Kidney epithelial cell (primary cell): Measurements from ENCODE around the gene ATXN1. TPM values are rescaled to one million over a fixed set of nuclear protein-coding genes. Genes with fewer than 3 reads are reported as not detected.

Source experiments
- DNase-seq: peaks from one replicate; pipeline ENCODE4 v3.0.0-alpha.2; 2010; ENCODE audit warnings: low read depth
- H3K27me3 ChIP-seq: 2 replicates; pipeline ENCODE4 v1.6.0; 2011; ENCODE audit warnings: low read length; ENCODE audit not compliant: control insufficient read depth, insufficient read depth
- H3K36me3 ChIP-seq: 2 replicates; pipeline ENCODE4 v1.5.1; 2011; ENCODE audit warnings: low read length; ENCODE audit not compliant: control insufficient read depth, insufficient read depth
- H3K4me3 ChIP-seq: 2 replicates; pipeline ENCODE4 v1.5.1; 2011; ENCODE audit warnings: low read depth, mild to moderate bottlenecking, control low read depth, low read length
- CTCF ChIP-seq: IDR thresholded peaks from 2 replicates; pipeline ENCODE4 v1.5.1; 2011; ENCODE audit warnings: mild to moderate bottlenecking, moderate library complexity, low read length, control low read depth, inconsistent platforms; ENCODE audit not compliant: insufficient read depth, poor library complexity, severe bottlenecking
- total RNA-seq: library from RNA; depleted of rRNA; stranded (reverse); fragments of >200 nt; gene quantifications from 2 replicates; pipeline ENCODE4 v1.2.3, GENCODE V29; 2015

ATXN1 gene
- total RNA-seq, 1 donor from 2014 or later: 12.5 TPM

DNA sequence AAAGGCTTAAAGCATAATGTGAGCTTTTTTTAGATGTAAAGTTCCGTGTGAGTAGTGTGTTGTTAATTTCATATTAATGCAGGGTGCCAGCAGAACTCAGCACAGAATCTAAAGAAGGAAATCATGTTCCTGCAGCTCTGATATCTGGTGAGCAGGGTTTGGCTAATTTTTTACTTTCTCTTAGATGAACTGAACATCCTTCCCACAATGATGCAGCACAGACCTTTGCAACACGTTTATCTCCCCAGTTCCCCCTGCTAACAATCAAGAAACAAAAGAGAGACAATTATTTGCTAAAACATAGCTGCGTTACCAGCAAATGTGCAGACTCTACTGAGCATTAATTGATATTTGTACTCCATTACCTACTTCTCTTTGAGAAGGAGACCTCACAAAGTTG is 39.1 kb upstream of the ATXN1 start:
- no peaks in the 10 kb centered on the region for H3K27me3 ChIP-seq
- no peak for TF ChIP-seq CTCF
- no peaks in the 10 kb centered on the region for H3K36me3 ChIP-seq
- DNase-seq: no peak
- H3K4me3 ChIP-seq: no peak overlapping the region

DNA sequence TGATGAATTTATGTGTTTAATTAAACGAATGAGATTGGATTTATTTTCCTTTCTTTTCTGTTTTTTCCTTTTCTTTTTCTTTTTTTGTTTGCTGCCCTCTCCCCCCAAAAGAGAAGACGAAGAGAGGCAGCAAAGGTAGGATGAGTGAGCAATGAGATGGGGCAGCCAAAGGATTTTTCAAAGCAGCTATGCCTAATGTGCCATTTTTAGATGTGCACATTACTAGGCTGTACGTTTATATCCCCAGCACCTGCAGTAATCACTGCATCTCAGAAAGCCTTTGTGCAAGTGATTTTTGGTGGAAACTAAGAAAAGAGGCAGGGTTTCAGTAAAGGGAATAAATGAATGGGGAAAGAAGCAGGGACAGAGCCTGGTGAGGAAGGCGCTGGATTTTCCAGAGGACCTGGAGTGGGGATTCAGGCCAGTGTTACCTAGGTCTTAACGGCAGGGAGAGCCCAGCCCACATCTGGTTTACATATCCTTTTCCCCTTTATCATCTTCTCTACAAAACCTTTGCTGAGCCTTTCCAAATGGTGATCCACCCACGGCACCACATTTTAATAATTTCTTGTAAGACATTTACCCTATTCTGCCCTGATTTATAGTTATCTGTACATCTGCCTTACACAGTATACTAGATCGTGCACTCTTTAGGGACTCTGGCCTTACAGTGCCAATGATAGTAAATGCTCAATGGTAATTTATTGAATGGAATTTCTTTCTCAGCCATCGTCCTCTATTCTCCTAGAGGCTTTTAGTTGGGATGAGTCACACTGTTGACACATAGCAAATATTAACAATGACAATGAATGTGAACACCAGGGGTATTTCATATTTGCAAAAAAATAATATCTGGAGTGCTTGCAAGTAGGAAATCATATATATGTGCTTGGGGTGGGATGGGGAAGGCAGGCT is 38.3 kb upstream of the ATXN1 start:
- no peak overlapping the region for H3K4me3 ChIP-seq
- no peaks in the 10 kb centered on the region for H3K36me3 ChIP-seq
- DNase-seq: no peak
- TF ChIP-seq CTCF: no peak
- H3K27me3 ChIP-seq: no peaks in the 10 kb centered on the region

- Histone ChIP-seq H3K4me3 (no peak overlapping the region), H3K27me3 (no peaks in the 10 kb centered on the region)
- TF ChIP-seq CTCF: no peak
These were observed 32.7 kb upstream of the ATXN1 start for GRCh38 chr6:16793828-16794412.

DNA sequence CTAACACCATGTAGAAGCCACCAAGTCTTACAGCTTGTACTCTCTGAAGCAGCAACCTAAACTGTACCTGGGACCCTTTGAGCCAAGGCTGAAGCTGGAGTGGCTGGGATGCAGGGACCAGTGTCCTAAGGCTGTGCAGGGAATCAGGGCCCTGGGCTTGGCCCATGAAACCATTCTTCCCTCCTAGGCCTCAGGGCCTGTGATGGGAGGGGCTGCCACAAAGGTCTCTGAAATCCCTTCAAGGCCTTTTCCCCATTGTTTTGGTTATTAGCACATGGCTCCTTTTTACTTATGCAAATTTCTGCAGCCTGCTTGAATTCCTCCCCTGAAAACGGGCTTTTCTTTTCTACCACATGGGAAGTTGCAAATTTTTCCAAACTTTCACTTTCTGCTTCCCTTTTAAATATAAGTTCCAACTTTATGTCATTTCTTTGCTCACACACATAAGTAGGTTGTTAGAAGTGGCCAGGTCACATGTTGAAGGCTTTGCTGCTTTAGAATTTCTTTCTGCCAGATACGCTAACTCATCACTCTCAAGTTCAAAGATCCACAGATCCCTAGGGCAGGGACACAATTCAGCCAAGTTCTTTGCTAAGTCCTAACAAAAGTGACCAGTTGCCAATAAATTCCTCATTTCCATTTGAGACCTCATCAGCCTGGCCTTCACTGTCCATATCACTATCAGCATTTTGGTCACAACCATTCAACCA is 28.2 kb upstream of the ATXN1 start:
- Histone ChIP-seq H3K27me3 (no peaks in the 10 kb centered on the region), H3K4me3 (no peak overlapping the region), H3K36me3 (no peaks in the 10 kb centered on the region)
- DNase-seq: no peak
- no peak for TF ChIP-seq CTCF

More at GRCh38 chr6:16793828-16794412, 32.7 kb upstream of the ATXN1 start:
- DNase-seq: no peak
- no peaks in the 10 kb centered on the region for H3K36me3 ChIP-seq

GRCh38 chr6:16787128-16787682 is 25.9 kb upstream of the ATXN1 start:
- no peak for TF ChIP-seq CTCF
- H3K27me3 ChIP-seq: no peaks in the 10 kb centered on the region
- DNase-seq: no peak

More at GRCh38 chr6:16787128-16787682, 25.9 kb upstream of the ATXN1 start:
- Histone ChIP-seq H3K36me3 (no peaks in the 10 kb centered on the region), H3K4me3 (no peak overlapping the region)
